WTC11 (cell line): ENCODE measurements around the gene SH3BP2. TPM values are rescaled to one million over a fixed set of nuclear protein-coding genes. Genes with fewer than 3 reads are reported as not detected.

Experiments used
- ATAC-seq: fragments of 200-7000 bp; cut with Tn5 transposase; 2 replicates; pipeline ENCODE4 v1.10.0; 2021; ENCODE audit warnings: mild to moderate bottlenecking, moderate library complexity
- CTCF ChIA-PET: fragments of 300-600 bp; sonication (Branson Sonifier 250); formaldehyde crosslinking; loops from one replicate; lab custom pipeline; 2021; ENCODE audit warnings: antibody characterized with exemption; lab: Charles Lee
- POLR2A ChIA-PET: fragments of 350-600 bp; sonication (Branson Sonifier 250); formaldehyde crosslinking; loops from one replicate; lab custom pipeline; 2021; ENCODE audit warnings: antibody characterized with exemption; lab: Charles Lee
- DNase-seq: peaks from one replicate; pipeline ENCODE4 v3.0.0; 2021; ENCODE audit warnings: low spot score
- H3K27ac Mint-ChIP-seq: 2 replicates; pipeline ENCODE4 v1.8.0; 2021; ENCODE audit warnings: mixed read lengths
- H3K27me3 Mint-ChIP-seq: 2 replicates; pipeline ENCODE4 v1.8.0; 2021; ENCODE audit warnings: low read depth, mild to moderate bottlenecking, moderate library complexity, mixed read lengths
- H3K36me3 Mint-ChIP-seq: 2 replicates; pipeline ENCODE4 v1.8.0; 2021; ENCODE audit warnings: mixed read lengths
- H3K4me1 Mint-ChIP-seq: 2 replicates; pipeline ENCODE4 v1.8.0; 2022; ENCODE audit warnings: mixed read lengths
- H3K4me3 Mint-ChIP-seq: 2 replicates; pipeline ENCODE4 v1.8.0; 2021; ENCODE audit warnings: mild to moderate bottlenecking, moderate library complexity, mixed read lengths
- H3K9me3 Mint-ChIP-seq: 2 replicates; pipeline ENCODE4 v1.8.0; 2021; ENCODE audit warnings: mixed read lengths
- CTCF ChIP-seq: fragments of 200-600 bp; IDR thresholded peaks from 2 replicates; pipeline ENCODE4 v1.8.0; 2022; ENCODE audit warnings: antibody characterized with exemption
- ESRRA ChIP-seq: sonication (generic); formaldehyde crosslinking; IDR thresholded peaks from 2 replicates; pipeline ENCODE4 v1.8.1; 2022; ENCODE audit warnings: mild to moderate bottlenecking, missing genetic modification reagents, borderline replicate concordance
- FOXJ3 ChIP-seq: sonication (generic); formaldehyde crosslinking; IDR thresholded peaks from 2 replicates; pipeline ENCODE4 v1.9.0; 2021; ENCODE audit warnings: missing genetic modification reagents, mild to moderate bottlenecking, borderline replicate concordance
- GTF2I ChIP-seq: fragments of 250-450 bp; sonication (Bioruptor Pico); conservative IDR thresholded peaks from 2 replicates; pipeline ENCODE4 v1.4.0; 2021; ENCODE audit warnings: mild to moderate bottlenecking
- NFATC4 ChIP-seq: fragments of 250-450 bp; sonication (Bioruptor Pico); IDR thresholded peaks from 2 replicates; pipeline ENCODE4 v1.9.0; 2021; ENCODE audit warnings: mild to moderate bottlenecking
- NFE2L1 ChIP-seq: sonication (generic); formaldehyde crosslinking; IDR thresholded peaks from 2 replicates; pipeline ENCODE4 v1.8.1; 2023; ENCODE audit warnings: missing genetic modification reagents
- RELA ChIP-seq: sonication (generic); formaldehyde crosslinking; IDR thresholded peaks from 2 replicates; pipeline ENCODE4 v1.8.1; 2022; ENCODE audit warnings: missing genetic modification reagents, mild to moderate bottlenecking, borderline replicate concordance
- TEAD4 ChIP-seq: sonication (generic); formaldehyde crosslinking; IDR thresholded peaks from 2 replicates; pipeline ENCODE4 v1.8.0; 2022; ENCODE audit warnings: mild to moderate bottlenecking, missing genetic modification reagents
- USF2 ChIP-seq: sonication (generic); formaldehyde crosslinking; IDR thresholded peaks from 2 replicates; pipeline ENCODE4 v1.8.1; 2023; ENCODE audit warnings: mild to moderate bottlenecking, missing genetic modification reagents, moderate library complexity
- ZBTB21 ChIP-seq: sonication (generic); formaldehyde crosslinking; IDR thresholded peaks from 2 replicates; pipeline ENCODE4 v1.8.1; 2023; ENCODE audit warnings: mild to moderate bottlenecking, missing genetic modification reagents, borderline replicate concordance
- ZNF232 ChIP-seq: sonication (generic); formaldehyde crosslinking; IDR thresholded peaks from 2 replicates; pipeline ENCODE4 v1.8.0; 2022; ENCODE audit warnings: mild to moderate bottlenecking, missing genetic modification reagents
- total RNA-seq: library from RNA; stranded (reverse); gene quantifications from 3 replicates; pipeline ENCODE4 v1.2.3, GENCODE V29; 2021
- TF ChIP-seq, protein P1 (sequence below): sonication (generic); formaldehyde crosslinking; IDR thresholded peaks from 2 replicates; pipeline ENCODE4 v1.8.0; 2022; ENCODE audit warnings: missing genetic modification reagents
- TF ChIP-seq, protein P2 (sequence below): fragments of 250-450 bp; sonication (Bioruptor Pico); IDR thresholded peaks from 2 replicates; pipeline ENCODE4 v1.9.0; 2021; ENCODE audit warnings: mild to moderate bottlenecking

Gene SH3BP2
- total RNA-seq, 1 experiment from 2014 or later = 49.1 TPM

- TF ChIP-seq NFE2L1 (CRISPR knock-in tag) = no peak
- no peak for TF ChIP-seq GTF2I
- TF ChIP-seq FOXJ3 (CRISPR knock-in tag) = no peak
- TF ChIP-seq, protein P1, sequence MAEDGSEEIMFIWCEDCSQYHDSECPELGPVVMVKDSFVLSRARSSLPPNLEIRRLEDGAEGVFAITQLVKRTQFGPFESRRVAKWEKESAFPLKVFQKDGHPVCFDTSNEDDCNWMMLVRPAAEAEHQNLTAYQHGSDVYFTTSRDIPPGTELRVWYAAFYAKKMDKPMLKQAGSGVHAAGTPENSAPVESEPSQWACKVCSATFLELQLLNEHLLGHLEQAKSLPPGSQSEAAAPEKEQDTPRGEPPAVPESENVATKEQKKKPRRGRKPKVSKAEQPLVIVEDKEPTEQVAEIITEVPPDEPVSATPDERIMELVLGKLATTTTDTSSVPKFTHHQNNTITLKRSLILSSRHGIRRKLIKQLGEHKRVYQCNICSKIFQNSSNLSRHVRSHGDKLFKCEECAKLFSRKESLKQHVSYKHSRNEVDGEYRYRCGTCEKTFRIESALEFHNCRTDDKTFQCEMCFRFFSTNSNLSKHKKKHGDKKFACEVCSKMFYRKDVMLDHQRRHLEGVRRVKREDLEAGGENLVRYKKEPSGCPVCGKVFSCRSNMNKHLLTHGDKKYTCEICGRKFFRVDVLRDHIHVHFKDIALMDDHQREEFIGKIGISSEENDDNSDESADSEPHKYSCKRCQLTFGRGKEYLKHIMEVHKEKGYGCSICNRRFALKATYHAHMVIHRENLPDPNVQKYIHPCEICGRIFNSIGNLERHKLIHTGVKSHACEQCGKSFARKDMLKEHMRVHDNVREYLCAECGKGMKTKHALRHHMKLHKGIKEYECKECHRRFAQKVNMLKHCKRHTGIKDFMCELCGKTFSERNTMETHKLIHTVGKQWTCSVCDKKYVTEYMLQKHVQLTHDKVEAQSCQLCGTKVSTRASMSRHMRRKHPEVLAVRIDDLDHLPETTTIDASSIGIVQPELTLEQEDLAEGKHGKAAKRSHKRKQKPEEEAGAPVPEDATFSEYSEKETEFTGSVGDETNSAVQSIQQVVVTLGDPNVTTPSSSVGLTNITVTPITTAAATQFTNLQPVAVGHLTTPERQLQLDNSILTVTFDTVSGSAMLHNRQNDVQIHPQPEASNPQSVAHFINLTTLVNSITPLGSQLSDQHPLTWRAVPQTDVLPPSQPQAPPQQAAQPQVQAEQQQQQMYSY (CRISPR knock-in tag) = no peak
- TF ChIP-seq ZBTB21 (CRISPR knock-in tag) = no peak
- no peak for TF ChIP-seq NFATC4 (CRISPR knock-in tag)
Measured at GRCh38 chr4:2886161-2886560, 93.3 kb downstream of the SH3BP2 start (continued).

DNA sequence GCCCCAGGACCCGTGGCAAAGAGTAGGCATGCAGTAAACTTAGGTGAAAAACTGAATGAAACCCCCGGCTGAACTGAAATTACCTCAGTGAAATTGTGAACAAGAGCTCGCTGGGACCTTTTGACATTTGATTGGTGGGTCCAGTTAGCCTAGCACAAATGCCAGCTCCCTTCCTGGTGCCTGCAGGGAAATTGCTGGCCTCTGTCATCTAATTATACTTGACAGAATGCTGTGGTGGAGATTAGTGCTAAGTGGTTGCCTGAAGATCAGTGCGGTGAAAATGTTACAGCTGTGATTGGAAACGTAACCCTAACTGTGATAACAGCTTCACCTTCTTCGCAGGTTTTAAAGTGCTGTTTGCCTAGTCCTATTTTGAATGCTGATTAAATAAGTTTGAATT is 93.7 kb downstream of the SH3BP2 start:
- H3K4me3 Mint-ChIP-seq = no peak overlapping the region
- POLR2A ChIA-PET = no interaction called here

More for the DNA sequence above, 93.7 kb downstream of the SH3BP2 start:
- Mint-ChIP-seq H3K27ac (no peak overlapping the region), H3K4me1 (peaks cover 17% of the 10 kb centered on the region), H3K36me3 (peaks cover 42% of the 10 kb centered on the region), H3K9me3 (no peaks in the 10 kb centered on the region), H3K27me3 (no peaks in the 10 kb centered on the region)
- DNase-seq (no peak), ATAC-seq (no peak)
- CTCF ChIA-PET = interaction anchor here (0.9 kb wide), 1 partner anchor 24 kb away, joined by 3 read pairs; no protein-coding TSS in a partner anchor
- no peak for TF ChIP-seq ZNF232 (CRISPR knock-in tag)
- no peak for TF ChIP-seq NFE2L1 (CRISPR knock-in tag)
- no peak for TF ChIP-seq TEAD4 (CRISPR knock-in tag)
- no peak for TF ChIP-seq ESRRA (CRISPR knock-in tag)
- TF ChIP-seq USF2 (CRISPR knock-in tag) = no peak
- no peak for TF ChIP-seq RELA (CRISPR knock-in tag)
- TF ChIP-seq, protein P2, sequence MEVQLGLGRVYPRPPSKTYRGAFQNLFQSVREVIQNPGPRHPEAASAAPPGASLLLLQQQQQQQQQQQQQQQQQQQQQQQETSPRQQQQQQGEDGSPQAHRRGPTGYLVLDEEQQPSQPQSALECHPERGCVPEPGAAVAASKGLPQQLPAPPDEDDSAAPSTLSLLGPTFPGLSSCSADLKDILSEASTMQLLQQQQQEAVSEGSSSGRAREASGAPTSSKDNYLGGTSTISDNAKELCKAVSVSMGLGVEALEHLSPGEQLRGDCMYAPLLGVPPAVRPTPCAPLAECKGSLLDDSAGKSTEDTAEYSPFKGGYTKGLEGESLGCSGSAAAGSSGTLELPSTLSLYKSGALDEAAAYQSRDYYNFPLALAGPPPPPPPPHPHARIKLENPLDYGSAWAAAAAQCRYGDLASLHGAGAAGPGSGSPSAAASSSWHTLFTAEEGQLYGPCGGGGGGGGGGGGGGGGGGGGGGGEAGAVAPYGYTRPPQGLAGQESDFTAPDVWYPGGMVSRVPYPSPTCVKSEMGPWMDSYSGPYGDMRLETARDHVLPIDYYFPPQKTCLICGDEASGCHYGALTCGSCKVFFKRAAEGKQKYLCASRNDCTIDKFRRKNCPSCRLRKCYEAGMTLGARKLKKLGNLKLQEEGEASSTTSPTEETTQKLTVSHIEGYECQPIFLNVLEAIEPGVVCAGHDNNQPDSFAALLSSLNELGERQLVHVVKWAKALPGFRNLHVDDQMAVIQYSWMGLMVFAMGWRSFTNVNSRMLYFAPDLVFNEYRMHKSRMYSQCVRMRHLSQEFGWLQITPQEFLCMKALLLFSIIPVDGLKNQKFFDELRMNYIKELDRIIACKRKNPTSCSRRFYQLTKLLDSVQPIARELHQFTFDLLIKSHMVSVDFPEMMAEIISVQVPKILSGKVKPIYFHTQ (CRISPR knock-in tag) = no peak
- no peak for TF ChIP-seq CTCF
